GM19043 (cell line): ENCODE data around the gene ABTB2.
"Not testable (repeated sequence)": the region's sequence is repeated elsewhere in the genome, so short reads cannot be mapped to it uniquely, and the experiment has no call there.

Source experiments
- ATAC-seq: cut with Tn5 transposase; IDR thresholded peaks from one replicate; pipeline ENCODE4 v1.9.1; 2021; ENCODE audit warnings: low read depth; ENCODE audit not compliant: unreplicated experiment

Gene ABTB2

DNA sequence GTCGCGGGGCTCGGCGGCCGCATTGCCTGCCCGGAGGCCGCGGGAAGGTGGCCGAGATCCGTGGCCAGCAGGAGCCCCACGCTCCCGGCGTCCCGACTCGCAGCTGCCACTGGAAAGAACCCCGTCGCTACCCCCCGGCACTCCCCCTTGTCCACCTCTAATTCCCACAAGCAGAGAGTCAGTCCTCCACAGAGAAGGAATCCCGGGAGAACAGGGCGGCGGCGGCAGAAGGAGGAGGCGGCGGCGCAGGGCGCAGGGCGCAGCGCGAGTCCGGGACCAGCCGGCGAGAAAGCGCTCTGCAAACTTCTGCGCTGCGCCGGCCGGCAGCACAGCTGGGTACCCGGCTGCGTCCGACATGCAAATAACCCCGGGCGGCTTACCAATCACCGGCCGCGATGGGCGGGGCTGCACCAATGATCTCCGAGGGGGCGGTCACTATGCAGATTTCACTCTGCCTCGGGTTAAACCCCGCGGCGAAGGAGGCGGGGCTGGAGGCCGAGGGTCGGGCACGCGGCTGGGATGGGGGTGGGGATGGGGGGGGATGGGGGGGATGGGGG is at the start of gene ABTB2:
Gene ABTB2 (minus strand): TSS at position 310 of the 557 bp plus-strand sequence.
- ATAC-seq, result peak; percentile 84

DNA sequence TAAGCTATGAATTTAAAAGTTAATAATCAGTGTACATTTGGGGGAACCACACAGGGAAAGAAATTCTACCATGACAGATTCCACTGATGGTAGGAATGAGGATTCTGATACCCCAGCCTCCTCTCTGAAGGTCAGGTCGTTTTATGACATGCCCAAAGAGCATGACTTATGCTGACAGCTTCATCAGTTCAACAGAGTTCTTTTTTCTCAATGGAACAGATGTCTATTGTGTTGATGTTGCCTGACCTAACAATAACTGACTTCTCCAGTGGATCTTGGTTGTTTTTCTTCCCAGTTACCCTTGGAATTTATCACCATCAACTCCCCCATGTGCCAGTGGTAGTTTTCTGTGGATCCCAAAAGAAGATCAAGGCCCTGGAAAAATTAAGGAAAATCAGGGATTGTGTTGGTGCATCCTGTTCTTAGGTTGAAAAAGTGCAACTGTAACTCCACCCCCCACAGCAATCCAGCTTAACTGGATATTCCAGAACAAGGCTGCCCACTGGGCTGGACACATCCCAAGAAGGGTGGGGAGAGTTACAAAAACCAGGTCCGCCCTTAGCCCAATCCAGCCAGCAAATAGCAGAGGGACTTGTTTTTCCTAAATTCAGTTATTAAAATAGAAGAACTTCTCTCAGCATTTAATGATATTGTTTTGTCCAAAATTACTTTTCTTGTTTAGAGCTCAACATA is 49.5 kb upstream of the ABTB2 start:
- no peak for ATAC-seq

DNA sequence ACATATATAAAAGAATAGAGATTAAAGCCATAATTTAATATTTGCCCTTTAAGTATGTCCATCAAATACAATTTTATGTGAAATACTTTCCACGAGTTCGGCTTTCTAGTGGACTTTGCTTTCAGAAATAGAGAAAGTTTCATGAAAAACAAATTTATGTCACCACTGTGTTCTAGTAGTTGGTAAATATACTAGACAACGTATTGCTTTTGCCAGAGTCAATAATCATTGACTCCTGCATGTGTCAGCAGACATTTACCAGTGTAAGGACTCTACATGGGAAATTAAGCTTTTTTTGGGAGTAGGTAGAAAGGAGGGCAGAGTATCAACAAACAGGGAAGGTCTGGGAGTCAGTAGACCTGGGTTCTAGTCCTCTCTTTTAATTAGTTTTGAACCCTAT is 48.6 kb upstream of the ABTB2 start:
- ATAC-seq, result no peak

DNA sequence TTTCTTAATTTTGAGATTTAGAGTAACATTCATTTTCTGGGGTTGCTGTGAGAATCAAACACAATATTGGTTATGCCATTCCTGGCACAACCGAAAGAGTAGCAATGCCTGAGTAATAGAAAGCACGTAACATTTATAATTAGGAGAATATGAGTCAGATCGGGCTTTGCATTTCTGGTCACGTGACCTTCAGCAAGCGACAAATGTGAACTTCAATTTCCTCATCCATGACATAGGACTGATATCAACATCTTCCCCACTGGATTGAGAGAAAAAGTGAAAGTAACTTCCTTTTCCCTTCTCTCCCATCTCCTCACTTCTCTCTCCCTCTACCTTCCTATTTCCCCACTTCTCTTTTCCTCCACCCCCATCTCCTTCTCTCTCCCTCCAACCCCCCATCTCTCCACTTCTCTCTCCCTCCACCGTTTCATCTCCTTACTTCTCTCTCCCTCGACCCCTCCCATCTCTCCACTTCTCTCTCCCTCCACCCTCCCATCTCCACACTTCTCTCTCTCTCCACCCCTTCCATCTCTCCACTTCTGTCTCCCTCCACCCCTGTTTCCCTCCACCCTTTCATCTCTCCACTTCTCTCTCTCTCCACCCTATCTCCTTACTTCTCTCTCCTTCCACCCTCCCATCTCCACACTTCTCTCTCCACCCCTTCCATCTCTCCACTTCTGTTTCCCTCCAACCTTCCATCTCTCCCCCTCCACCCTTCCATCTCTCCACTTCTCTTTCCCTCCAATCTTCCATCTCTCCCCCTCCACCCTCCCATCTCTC is 47.5 kb upstream of the ABTB2 start:
- ATAC-seq, result no peak

DNA sequence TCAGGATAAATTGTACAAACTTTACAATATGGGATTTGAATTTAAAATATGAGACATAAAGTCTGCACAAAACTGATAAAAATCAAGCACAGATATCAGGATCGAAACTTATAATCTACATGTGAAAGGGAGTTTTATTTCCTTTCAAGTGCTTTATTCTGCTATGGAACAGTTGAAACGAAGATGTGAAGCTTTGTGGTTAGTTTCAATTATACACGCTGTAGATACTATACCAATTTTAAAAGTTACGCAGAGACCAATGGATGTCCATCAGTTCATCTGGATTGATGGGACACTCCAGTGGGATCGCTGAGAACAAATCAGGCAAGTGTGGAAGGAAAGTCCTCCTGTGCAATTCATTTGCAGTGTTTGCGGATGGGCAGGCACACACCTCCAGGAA is 46.5 kb upstream of the ABTB2 start:
- no peak for ATAC-seq

DNA sequence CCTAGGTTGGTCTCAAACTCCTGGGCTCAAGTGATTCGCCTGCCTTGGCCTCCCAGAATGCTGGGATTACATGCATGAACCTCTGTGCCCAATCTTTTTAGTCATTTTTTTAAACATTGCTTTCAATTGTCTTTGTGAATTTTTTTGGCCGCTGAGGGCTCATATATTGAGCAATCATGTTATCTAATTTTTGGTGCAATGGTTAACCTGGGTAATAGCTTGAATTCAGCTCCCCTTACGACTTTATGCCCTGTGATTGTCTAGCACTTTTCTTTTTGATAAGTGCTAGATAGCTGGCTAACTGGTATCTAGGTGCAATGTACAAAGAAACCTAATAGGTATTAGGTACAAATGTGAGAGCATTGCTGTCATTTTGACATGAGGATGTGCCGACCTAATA is 45.6 kb upstream of the ABTB2 start:
- no peak for ATAC-seq

DNA sequence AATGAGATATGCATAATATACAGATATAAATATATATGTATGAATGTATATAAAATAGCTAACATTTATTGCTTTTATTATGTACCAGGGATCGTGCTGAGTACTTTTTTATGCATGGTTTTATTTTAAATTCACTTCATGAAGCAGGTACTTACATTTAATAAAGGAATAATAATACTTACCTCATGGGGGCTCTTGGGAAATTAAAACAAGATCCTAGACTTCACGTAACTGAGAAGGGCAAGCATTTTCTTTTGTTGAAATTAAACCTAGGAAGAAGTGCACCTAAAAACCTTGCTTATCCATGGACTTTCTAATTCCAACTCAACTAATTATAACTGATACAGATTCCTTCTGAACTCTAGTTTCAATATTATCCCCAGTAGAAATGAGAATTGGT is 40.0 kb upstream of the ABTB2 start:
- ATAC-seq, result no peak

DNA sequence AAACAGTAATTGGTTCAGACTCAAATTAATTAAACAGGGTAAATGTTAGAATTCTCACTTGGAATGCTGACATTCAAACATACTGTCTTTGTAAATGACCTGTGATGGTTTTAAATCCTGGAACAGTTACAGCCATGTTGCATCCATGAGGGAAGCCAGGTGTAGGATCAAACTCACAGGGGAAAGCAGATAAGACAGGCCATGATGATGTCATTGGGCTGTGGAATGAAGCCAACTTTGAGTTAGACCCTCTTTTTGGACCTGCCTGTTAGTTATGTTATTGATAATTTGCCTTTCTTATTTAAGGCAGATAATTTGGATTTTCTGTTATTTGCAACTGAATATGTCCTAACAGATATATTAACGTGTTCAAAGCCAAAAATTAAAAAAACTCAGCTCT is 39.3 kb upstream of the ABTB2 start:
- no peak for ATAC-seq

DNA sequence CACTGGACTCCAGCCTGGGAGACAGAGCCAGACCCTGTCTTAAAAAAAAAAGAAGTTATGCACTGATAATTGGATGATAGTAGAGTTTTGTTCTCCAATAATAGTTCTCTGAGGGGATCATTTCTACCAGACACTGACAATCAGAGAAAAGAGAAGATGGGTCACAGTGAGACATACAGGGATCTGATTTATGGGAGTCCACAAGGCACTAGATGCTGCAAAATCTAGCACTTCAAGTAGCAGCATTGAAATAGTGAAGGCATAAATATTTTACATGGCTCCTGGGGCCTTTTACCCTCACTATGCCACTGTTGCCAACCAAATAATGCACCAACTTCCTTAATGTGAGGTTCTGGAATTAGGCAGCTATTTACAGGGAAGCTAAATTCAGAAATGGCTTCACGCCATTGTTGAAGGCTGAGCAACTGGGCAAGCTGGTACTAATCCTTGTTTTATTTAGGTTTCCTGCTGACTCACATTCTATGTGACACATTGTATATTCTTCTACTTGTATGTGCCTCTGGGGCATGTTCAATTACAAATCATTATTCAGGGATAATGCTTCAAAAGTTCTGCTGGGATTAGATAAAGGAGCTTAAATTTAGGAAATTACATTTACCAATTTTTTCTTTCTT is 38.2 kb upstream of the ABTB2 start:
- ATAC-seq, result no peak

DNA sequence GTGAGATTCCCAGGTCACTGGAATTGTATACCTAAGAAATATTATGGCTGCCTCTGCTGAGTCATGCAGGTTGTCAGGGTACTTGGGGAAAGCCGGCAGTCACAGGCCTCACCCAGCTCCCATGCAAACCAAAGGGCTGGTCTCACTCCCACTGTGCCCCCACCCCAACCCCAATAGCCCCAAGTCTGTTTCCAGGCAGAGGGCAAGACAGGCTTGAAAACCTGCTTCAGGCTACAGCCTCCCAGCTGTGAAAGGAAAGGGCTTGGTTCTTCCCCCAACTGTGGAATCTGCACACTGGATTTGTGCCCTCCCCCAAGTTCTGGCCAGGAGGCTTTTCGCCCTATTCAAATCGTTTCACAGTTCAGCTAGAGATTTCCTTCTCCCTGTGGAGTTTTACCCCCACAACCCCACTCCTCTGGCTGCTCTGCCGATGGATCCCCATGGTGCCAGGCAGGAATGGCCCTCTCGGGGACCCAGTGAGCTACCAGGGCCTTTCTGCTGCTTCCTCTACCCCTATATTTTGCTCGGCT is 37.0 kb upstream of the ABTB2 start:
- ATAC-seq, result no peak

DNA sequence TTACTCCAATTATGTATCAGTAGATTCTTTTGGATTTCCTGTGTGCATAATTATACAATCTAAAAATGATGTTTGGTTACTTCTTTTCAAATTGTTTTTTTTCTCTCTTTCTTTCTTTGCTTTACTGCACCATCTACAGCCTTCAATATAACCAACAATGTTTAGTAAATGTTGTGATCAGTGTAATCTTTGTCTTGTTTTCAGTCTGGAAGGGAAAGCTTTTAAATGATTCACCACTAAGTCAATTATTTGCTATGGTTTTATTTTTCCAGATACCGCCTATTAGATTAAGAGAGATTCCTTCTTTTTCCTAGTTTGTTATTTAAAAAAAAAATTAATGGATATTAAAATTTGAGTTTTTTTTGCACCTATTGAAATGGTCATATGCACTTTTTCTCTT is 29.8 kb upstream of the ABTB2 start:
- ATAC-seq, result no peak

DNA sequence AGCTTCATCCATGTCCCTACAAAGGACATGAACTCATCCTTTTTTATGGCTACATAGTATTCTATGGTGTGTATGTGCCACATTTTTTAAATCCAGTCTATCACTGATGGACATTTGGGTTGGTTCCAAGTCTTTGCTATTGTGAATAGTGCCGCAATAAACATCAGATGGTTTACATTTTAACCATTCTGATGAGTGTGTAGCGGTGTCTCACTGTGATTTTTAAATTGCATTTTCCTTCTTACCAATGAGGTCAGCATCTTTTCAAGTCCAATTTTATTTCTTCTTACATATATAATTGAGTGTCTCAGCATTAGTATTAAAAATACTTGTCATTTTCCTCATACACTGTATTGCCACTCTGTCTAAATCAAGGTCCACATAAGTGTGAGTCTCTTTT is 28.5 kb upstream of the ABTB2 start:
- not testable (repeated sequence) for ATAC-seq

DNA sequence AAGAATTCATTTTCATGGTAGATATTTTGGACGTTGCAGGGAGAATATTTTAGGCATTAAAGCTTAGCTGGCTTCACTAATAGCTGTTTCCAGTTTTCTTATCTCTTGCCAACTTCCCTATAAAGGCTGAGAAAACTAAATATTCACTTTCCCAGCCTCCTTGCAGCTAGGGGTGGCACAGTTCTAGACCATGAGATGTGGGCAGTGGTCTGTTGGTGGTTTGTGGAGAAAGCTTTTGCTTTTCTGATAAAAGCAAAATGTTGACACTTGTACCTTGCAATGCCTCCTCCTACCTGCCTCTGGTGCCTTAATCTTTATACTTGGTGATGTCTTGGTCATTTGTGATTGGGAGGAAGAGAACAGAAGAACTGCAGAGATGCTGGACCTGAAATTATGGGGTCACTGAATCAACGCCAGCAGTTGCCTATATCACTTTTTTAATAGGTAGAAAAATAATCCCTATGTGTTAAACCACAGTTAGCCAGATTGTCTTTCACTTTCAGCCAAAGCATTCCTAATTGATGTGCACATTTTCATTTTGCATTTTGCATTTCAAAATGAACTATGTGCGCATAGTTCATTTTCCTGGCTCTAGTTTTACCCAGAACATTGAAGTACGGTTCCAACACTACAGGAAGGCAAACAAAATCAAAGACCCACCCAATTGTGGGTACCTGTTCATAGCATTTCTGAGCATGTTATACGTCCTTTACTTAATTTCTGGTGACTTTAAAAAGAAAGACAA is 24.9 kb upstream of the ABTB2 start:
- no peak for ATAC-seq

DNA sequence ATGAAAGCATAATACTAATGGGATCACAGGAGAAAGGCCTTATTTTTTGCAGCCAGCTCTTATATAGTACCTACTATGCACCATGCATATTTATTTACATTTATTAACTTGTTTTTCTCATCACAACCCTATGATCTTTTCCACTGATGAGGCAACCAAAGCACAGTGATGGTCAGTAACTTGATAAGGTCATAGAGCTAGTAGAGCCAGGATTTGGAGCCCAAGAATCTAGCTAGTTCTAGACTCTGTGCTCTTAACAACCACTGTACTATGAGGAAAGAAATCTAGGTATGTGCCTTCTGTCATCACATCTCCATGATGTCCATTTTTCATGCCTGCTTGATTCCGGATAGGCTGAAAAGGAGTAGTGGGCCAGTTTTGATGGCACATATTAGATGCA is 24.0 kb upstream of the ABTB2 start:
- ATAC-seq, result no peak

DNA sequence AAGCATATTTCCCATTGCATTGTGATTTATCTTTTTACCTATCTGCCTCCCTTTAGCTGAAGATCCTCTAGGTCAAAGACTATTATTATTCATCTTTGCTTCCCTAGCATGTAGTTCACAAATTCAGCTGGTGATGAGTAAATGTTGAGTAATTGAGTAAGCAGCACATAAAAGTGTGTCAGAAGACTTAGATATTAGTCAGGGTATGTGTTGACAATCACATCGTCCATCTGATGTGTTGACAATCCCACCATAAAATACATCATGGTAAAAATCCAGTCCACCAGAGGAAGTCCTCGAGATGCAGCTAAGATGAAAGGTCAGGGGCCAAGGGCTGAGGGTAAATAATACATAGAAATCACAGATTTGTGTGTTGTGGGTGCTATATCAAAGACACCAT is 22.9 kb upstream of the ABTB2 start:
- no peak for ATAC-seq

DNA sequence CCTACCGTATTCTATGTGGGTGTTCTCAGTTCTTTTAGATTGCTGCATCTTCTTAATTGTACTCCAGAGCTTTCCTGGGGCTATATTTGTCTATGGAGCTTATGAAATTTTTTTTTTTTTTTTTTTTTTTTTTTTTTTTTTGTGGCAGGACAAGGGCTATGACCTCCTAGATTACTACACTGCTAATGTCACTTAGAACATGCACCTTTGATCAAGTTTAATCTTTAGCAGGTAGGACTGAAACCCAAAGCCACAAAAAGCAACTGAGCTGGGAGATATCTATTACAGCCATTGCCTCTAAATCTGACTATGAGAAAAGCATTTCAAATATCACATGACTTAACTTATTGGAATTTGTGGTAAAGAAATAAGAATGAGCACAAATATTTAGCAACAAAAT is 21.7 kb upstream of the ABTB2 start:
- ATAC-seq, result no peak

DNA sequence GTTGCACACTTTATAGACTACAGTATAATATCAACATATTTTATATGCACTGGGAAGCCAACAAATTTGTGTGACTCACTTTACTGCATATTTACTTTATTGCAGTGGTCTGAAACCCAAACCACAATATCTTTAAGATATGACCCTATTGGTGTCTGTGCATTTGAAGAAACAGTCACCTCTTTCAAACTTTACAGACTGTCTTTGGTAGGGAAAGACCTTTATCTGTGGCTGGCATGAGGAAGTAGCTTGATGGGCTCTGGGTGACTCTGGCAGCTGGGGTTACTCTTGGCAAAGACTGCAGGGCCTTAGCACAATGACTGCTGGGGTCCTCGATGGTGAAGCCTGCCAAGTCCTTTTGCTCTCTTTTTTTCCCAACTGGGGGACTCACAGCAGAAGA is 21.3 kb upstream of the ABTB2 start:
- no peak for ATAC-seq

DNA sequence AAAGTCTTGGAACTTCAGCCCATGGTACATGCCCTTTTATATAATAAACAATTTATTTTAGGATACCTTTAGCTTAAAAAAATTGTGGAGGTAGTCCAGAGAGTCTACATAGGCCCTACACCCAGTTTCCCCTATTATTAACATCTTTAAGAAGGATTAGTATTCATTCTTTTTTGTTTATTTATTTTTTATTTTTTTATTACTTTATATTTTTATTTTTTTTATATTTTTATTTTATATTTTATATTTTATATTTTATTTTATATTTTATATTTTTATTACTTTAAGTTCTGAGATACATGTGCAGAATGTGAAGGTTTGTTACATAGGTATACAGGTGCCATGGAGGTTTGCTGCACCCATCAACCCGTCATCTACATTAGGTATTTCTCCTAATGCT is 15.9 kb upstream of the ABTB2 start:
- no peak for ATAC-seq

DNA sequence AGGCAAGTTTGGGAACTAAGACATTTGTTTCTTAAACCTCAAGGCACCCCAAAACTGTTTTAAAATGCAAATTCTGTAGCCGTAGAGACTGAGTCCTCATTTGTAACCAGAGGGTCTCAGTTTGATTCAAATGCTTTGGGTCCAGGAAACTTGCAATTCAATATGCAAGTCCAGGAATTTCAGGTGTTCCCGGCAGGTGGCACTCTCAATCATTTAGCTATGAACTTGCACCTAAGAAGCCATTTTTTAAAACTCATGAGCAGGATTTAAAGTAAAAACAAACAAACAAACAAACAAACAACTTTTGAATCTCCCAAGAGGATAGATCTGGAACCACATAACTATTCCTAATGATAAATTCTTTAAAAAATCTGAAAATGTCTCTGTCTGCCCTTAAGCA is 8.7 kb upstream of the ABTB2 start:
- no peak for ATAC-seq

DNA sequence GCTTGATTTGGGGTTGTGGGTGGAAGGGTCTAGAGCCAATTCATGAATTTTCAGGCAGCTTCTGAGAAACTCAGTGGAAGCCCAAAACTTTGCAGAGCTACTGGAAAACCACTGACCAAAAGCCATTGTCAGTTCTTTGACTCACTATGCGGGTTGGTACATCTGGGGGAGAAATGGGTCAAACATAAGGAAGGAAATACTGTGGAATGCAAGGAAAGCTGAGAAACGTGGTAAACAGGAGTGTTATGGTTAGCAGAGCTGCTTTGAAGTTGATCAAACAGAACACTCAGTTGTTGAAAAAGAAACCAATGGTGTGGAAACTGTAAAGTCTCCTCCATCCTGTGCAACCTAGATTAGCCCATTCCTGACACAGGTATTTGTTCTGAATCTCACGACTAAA is 6.3 kb upstream of the ABTB2 start:
- no peak for ATAC-seq
